ENCODE data around the gene HYAL2.

The HYAL2 gene

DNA sequence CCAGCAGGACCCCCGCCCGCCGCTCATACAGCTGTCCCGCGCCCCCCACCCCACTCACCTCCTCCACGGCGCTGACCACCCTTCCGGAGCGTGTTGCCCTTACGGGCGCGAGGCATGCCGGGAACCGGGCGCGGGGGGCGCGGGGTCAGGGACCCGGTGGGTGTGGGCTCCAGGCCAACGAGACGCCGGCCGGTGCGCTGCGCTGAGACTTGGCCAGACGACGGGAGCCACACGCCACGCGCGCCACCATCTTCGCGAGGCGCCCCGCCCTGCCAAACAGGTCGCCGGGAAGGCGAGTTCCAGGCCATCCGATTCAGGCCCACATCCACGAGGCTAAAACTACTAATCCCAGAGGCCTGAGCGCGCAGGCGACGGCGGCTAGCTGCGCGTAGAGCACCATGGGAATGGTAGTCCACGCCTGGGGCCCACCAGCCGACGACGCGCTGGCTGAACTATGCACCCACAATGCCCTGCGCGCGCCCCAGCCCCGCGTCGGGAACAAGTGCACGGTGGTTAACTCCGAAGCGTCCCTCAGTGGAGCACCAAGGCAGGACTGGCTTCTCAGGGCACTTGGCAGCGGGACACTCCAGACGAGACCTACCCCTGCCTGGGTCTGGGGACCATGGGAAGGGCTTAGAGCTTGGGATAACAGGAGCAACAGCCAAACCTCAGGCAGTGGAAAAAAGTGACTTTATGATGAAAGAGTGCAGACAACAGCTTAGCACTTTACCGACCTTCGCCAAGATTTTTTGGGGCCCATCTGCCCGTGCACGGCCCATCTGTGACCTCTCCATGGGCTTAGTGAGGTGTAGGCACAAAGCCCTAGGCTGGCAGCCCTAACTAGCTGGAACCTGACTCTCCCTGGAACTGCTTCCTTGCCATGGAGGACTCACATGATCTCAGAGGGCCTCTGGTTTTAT lies 30.1 kb downstream of the HYAL2 start, which contains the start of gene IFRD2:
IFRD2 (minus strand) TSS at position 271 of the 920 bp plus-strand sequence; CDS start at position 116, 155 bp downstream.
- TF ChIP-seq POLR2AphosphoS5 (IDR thresholded peaks at IDR 0.05; ENCODE audit: low read depth, low read length) = peak; percentile 79
- TF ChIP-seq, protein P1, sequence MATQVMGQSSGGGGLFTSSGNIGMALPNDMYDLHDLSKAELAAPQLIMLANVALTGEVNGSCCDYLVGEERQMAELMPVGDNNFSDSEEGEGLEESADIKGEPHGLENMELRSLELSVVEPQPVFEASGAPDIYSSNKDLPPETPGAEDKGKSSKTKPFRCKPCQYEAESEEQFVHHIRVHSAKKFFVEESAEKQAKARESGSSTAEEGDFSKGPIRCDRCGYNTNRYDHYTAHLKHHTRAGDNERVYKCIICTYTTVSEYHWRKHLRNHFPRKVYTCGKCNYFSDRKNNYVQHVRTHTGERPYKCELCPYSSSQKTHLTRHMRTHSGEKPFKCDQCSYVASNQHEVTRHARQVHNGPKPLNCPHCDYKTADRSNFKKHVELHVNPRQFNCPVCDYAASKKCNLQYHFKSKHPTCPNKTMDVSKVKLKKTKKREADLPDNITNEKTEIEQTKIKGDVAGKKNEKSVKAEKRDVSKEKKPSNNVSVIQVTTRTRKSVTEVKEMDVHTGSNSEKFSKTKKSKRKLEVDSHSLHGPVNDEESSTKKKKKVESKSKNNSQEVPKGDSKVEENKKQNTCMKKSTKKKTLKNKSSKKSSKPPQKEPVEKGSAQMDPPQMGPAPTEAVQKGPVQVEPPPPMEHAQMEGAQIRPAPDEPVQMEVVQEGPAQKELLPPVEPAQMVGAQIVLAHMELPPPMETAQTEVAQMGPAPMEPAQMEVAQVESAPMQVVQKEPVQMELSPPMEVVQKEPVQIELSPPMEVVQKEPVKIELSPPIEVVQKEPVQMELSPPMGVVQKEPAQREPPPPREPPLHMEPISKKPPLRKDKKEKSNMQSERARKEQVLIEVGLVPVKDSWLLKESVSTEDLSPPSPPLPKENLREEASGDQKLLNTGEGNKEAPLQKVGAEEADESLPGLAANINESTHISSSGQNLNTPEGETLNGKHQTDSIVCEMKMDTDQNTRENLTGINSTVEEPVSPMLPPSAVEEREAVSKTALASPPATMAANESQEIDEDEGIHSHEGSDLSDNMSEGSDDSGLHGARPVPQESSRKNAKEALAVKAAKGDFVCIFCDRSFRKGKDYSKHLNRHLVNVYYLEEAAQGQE (IDR thresholded peaks at IDR 0.05; ENCODE audit: insufficient read depth in 1 of 2, low read depth in 2 of 2, low read length in 2 of 2) = no peak

DNA sequence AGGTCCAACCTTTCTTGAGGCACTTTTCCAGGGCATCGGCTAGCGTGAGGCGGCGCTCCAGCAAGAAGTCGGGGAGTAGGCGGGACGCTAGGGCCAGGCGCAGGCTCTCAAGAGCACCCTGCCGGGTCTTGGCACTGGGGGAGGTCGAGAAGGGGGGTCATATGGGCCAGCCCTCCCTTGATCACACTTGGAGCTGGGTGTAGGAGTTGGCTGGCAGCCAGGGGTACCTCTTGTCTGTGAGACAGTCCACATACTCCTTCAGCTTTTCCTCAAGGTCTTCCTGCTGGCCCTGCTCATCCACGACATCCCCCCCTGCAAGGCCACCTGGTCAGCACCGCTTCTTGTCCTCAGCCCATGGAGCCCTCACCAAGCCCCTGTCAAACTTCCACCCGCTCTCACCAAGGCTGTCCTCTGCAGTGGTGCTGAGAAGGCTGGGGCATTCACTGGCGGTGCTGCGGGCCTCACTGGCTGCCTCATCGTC lies 32.3 kb downstream of the HYAL2 start:
- TF ChIP-seq TAF1 (IDR thresholded peaks at IDR 0.05; ENCODE audit: borderline replicate concordance, insufficient read depth, low read length) = no peak
- TF ChIP-seq POLR2AphosphoS5 (IDR thresholded peaks at IDR 0.05; ENCODE audit: low read depth, low read length) = no peak
- TF ChIP-seq FOXP2 (optimal IDR thresholded peaks at IDR 0.05; ENCODE audit: borderline replicate concordance, extremely low read depth, extremely low read length, insufficient read depth) = no peak
- TF ChIP-seq SIN3A (IDR thresholded peaks at IDR 0.05; ENCODE audit: borderline replicate concordance, insufficient read depth, low read length) = no peak
- TF ChIP-seq, protein P1 (IDR thresholded peaks at IDR 0.05; ENCODE audit: insufficient read depth in 1 of 2, low read depth in 2 of 2, low read length in 2 of 2) = no peak

DNA sequence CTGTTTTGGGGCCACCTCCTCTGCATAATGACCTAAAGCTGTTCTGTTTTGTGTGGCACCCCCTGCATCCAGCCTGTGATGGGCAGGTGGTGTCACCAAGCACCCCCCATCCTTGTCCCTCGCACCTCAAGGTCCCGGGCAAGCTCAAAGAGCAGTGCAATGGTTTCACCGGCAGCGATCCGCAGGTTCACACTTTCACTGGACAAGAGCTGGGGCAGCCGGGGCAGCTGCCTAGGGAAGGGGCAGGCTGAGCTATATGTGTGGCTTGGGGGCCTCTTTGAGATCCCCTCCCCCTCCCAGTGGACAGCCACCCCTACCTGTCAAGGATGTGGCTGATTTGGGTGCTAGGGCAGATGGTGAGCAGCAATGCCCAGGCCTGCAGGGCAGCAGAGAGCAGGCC lies 33.4 kb downstream of the HYAL2 start:
- TF ChIP-seq FOXP2 (optimal IDR thresholded peaks at IDR 0.05; ENCODE audit: borderline replicate concordance, extremely low read depth, extremely low read length, insufficient read depth) (no peak), POLR2AphosphoS5 (IDR thresholded peaks at IDR 0.05; ENCODE audit: low read depth, low read length) (no peak), TAF1 (IDR thresholded peaks at IDR 0.05; ENCODE audit: borderline replicate concordance, insufficient read depth, low read length) (no peak), SIN3A (IDR thresholded peaks at IDR 0.05; ENCODE audit: borderline replicate concordance, insufficient read depth, low read length) (no peak)

DNA sequence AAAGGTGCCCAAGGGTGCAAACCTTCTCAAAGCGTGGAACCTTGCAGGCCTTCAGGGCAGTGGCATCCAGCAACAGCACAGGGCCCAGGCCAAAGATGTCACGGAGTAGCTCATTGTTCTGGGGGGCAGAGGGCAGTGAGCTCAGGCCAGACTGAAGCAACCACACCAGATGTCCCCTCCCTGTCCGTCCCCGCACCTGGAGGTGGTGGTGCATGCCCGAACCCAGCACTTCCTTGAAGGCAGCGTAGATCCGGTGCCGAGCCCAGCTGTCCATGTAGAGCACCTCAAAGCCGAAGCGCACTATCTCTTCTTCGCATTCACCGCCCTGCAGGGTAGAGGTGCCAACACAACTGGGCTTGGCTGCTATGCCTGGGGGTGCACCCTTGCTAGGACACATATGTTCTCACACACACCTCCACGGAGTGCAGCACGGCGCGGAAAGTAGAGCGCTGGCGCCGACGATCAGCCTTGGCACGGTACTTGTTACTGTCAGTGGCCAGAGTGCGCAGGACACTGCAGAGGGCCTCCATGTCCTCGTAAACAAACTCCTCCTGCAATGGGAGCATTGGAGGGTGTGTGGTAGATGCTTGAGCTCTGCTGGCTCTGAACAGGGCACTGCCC lies 34.0 kb downstream of the HYAL2 start:
- TF ChIP-seq, protein P1 (IDR thresholded peaks at IDR 0.05; ENCODE audit: insufficient read depth in 1 of 2, low read depth in 2 of 2, low read length in 2 of 2) = no peak
- TF ChIP-seq TAF1 (IDR thresholded peaks at IDR 0.05; ENCODE audit: borderline replicate concordance, insufficient read depth, low read length) (no peak), POLR2AphosphoS5 (IDR thresholded peaks at IDR 0.05; ENCODE audit: low read depth, low read length) (no peak), FOXP2 (optimal IDR thresholded peaks at IDR 0.05; ENCODE audit: borderline replicate concordance, extremely low read depth, extremely low read length, insufficient read depth) (no peak), SIN3A (IDR thresholded peaks at IDR 0.05; ENCODE audit: borderline replicate concordance, insufficient read depth, low read length) (no peak)

DNA sequence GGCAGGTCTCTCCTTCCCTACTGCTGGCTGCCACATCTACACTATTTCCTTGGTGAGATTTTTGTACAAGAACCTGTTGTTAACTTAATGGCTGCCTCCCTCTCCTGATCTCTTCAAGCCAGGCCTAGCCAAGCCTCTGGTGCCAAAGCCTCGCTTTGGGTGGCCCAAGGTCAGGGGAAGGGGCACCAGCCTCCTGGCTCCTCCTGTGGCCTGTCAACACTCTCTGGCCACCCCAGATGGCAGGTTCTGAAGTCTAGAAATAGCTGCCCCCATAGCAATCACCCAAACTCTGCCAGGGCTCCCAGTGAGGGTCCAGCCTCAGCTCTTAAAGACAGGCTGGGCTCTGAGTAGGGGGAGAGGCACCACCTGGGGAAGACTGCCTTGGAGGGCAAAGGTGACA lies 35.3 kb downstream of the HYAL2 start:
- TF ChIP-seq, protein P1 (IDR thresholded peaks at IDR 0.05; ENCODE audit: insufficient read depth in 1 of 2, low read depth in 2 of 2, low read length in 2 of 2) = no peak
- TF ChIP-seq FOXP2 (optimal IDR thresholded peaks at IDR 0.05; ENCODE audit: borderline replicate concordance, extremely low read depth, extremely low read length, insufficient read depth) (no peak), TAF1 (IDR thresholded peaks at IDR 0.05; ENCODE audit: borderline replicate concordance, insufficient read depth, low read length) (no peak), POLR2AphosphoS5 (IDR thresholded peaks at IDR 0.05; ENCODE audit: low read depth, low read length) (no peak), SIN3A (IDR thresholded peaks at IDR 0.05; ENCODE audit: borderline replicate concordance, insufficient read depth, low read length) (no peak)
